Measurements from ENCODE around the gene TNK1.

DNA sequence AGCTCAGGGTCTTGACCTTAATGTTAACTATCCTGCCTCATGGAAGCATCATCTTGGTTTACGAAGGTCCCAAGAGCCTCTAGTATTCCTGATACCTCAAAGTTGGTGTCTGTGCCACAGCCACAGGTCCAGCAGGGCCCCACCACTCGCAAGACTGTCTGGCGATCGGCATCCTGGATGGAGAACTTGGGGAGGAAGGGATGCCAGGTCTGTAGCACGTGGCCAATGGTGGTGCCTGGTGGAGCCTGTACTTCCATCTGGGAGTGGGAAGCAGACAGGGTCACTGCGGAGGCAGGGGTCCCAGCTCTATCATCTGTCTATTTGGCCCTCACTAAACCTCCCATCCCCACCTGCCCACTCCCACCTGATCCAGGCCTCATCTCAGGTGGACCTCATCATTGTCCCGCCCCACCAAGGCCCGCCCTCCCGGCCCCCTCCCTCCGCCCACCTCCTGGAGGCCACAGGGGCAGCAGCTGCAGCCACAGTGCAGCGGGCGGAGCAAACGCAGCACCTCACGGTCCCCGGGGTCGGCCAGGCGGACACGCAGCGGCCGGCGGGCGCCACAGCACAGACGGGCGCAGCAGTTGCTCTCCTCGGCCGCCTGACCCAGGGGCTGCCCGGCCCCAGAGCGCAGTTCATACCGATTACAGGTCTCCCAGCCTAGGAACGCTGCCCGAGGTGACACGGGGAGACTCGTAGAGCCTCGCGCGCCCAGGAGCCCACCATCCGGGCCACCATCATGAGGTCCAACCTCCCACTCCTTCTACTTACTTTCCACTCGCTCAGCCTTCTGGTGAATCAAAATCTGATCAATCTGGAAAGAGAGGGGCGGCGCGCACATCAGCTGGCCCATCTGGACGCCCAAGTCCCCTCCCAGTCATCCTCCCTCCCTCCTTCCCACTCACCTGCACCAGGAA is 12.1 kb downstream of the TNK1 start:
- TF ChIP-seq, protein P1, sequence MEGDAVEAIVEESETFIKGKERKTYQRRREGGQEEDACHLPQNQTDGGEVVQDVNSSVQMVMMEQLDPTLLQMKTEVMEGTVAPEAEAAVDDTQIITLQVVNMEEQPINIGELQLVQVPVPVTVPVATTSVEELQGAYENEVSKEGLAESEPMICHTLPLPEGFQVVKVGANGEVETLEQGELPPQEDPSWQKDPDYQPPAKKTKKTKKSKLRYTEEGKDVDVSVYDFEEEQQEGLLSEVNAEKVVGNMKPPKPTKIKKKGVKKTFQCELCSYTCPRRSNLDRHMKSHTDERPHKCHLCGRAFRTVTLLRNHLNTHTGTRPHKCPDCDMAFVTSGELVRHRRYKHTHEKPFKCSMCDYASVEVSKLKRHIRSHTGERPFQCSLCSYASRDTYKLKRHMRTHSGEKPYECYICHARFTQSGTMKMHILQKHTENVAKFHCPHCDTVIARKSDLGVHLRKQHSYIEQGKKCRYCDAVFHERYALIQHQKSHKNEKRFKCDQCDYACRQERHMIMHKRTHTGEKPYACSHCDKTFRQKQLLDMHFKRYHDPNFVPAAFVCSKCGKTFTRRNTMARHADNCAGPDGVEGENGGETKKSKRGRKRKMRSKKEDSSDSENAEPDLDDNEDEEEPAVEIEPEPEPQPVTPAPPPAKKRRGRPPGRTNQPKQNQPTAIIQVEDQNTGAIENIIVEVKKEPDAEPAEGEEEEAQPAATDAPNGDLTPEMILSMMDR (conservative IDR thresholded peaks at IDR 0.05 in 1 of 2, IDR thresholded peaks at IDR 0.05 in 1 of 2; ENCODE audit: extremely low read depth in 1 of 2, insufficient read depth in 1 of 2, low read depth in 1 of 2, low read length in 2 of 2): no peak
- TF ChIP-seq EZH2 (IDR thresholded peaks at IDR 0.05; ENCODE audit: borderline replicate concordance, low read length): no peak

All from mammary epithelial cell (primary cell).